ENCODE data around the gene TRIM9. TPM values are rescaled to one million over a fixed set of nuclear protein-coding genes. Genes with fewer than 3 reads are reported as not detected.

The TRIM9 gene
- total and polyA plus RNA-seq, 2 experiments from 2014 or later: 4.4 to 6.2 TPM

- ATAC-seq (no peak), DNase-seq (ENCODE audit: low spot score) (no peak)
- H3K27me3 ChIP-seq (ENCODE audit: insufficient read depth): no peaks in the 10 kb centered on the region
- no peak overlapping the region for H2AFZ ChIP-seq
- Mint-ChIP-seq H3K27ac (no peak overlapping the region), H3K36me3 (ENCODE audit: low read depth) (no peaks in the 10 kb centered on the region), H3K4me1 (peaks cover 8% of the 10 kb centered on the region), H3K4me3 (no peak overlapping the region), H3K9me3 (no peaks in the 10 kb centered on the region), H3K27me3 (ENCODE audit: insufficient read depth, low read depth, poor library complexity) (no peaks in the 10 kb centered on the region)
- no peak overlapping the region for H3K4me3 ChIP-seq
- TF ChIP-seq JUNB (IDR thresholded peaks at IDR 0.05; ENCODE audit: unreplicated experiment) (no peak), ETS1 (IDR thresholded peaks at IDR 0.05) (no peak), POLR2AphosphoS5 (IDR thresholded peaks at IDR 0.05; ENCODE audit: low read depth) (no peak)
- no peaks in the 10 kb centered on the region for H3K79me2 ChIP-seq (replicated peaks; ENCODE audit: insufficient read depth)
- H3K4me1 ChIP-seq (ENCODE audit: insufficient read depth): peaks cover 3% of the 10 kb centered on the region; the same call in 1 of the 2 replicates
- H3F3A ChIP-seq (replicated peaks; ENCODE audit: low read depth): no peaks in the 10 kb centered on the region
- H3K4me2 ChIP-seq: no peak overlapping the region
- H3K36me3 ChIP-seq (ENCODE audit: insufficient read depth): no peaks in the 10 kb centered on the region
- no peaks in the 10 kb centered on the region for H4K20me1 ChIP-seq (replicated peaks; ENCODE audit: insufficient read depth)
- no peak overlapping the region for H3K27ac ChIP-seq (ENCODE audit: low read depth)
- H3K9me2 ChIP-seq (ENCODE audit: insufficient read depth): no peaks in the 10 kb centered on the region
Observed at GRCh38 chr14:50977863-50978528, 116.9 kb downstream of the TRIM9 start.

- no peaks in the 10 kb centered on the region for H3K36me3 Mint-ChIP-seq (ENCODE audit: low read depth)
- Histone ChIP-seq H3K9me2 (ENCODE audit: insufficient read depth) (no peaks in the 10 kb centered on the region), H3K27ac (ENCODE audit: low read depth) (no peak overlapping the region), H2AFZ (no peak overlapping the region), H3F3A (replicated peaks; ENCODE audit: low read depth) (no peaks in the 10 kb centered on the region), H4K20me1 (replicated peaks; ENCODE audit: insufficient read depth) (no peaks in the 10 kb centered on the region), H3K4me1 (ENCODE audit: insufficient read depth) (no peaks in the 10 kb centered on the region), H3K27me3 (ENCODE audit: insufficient read depth) (no peaks in the 10 kb centered on the region), H3K79me2 (replicated peaks; ENCODE audit: insufficient read depth) (no peaks in the 10 kb centered on the region), H3K4me3 (no peak overlapping the region), H3K36me3 (ENCODE audit: insufficient read depth) (no peaks in the 10 kb centered on the region), H3K4me2 (no peak overlapping the region)
- H3K9me3 Mint-ChIP-seq: no peaks in the 10 kb centered on the region; the same call in 2 of the 3 replicates
- TF ChIP-seq ZNF114 (CRISPR knock-in tag; IDR thresholded peaks at IDR 0.05) (no peak), ZNF331 (CRISPR knock-in tag; IDR thresholded peaks at IDR 0.05; ENCODE audit: low read depth) (no peak), ZNF462 (CRISPR knock-in tag; IDR thresholded peaks at IDR 0.05) (no peak), CREB1 (CRISPR knock-in tag; IDR thresholded peaks at IDR 0.05; ENCODE audit: low read depth) (no peak), EZH2phosphoT487 (IDR thresholded peaks at IDR 0.05; ENCODE audit: unreplicated experiment) (no peak), EZH2 (IDR thresholded peaks at IDR 0.05; ENCODE audit: low read depth, unreplicated experiment) (no peak), NANOG (IDR thresholded peaks at IDR 0.05; ENCODE audit: borderline replicate concordance) (no peak)
- no peak overlapping the region for H3K27ac Mint-ChIP-seq
- no peak for ATAC-seq
- H3K4me1 Mint-ChIP-seq: peaks cover 3% of the 10 kb centered on the region; the same call in 1 of the 3 replicates
- no peak overlapping the region for H3K4me3 Mint-ChIP-seq
- no peaks in the 10 kb centered on the region for H3K27me3 Mint-ChIP-seq (ENCODE audit: insufficient read depth, low read depth, poor library complexity)
- no peak for DNase-seq (ENCODE audit: low spot score)
Observed at GRCh38 chr14:50974118-50974517, 120.8 kb downstream of the TRIM9 start.
